ENCODE results near the gene SLCO2B1.

DNA sequence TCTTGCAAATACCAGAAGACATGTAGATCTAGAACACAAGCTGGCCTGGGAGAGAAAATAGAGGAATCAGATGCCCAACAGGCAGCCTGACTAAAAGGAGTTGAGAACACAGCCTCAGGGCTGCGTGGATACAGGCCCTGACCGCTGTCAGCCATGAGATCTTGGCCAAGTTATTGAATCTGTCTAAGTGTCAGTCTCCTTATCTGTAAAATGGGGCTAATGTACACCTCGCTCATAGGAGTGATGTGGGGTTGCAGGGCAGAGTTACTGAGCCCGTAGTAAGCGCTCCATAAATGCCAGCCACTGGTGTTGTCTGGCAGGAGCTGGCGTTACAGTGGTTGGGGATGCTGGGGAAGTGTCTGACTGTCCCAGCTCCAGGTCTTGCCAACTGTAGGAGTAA lies 51.3 kb downstream of the SLCO2B1 start:
- TF ChIP-seq, protein P1, sequence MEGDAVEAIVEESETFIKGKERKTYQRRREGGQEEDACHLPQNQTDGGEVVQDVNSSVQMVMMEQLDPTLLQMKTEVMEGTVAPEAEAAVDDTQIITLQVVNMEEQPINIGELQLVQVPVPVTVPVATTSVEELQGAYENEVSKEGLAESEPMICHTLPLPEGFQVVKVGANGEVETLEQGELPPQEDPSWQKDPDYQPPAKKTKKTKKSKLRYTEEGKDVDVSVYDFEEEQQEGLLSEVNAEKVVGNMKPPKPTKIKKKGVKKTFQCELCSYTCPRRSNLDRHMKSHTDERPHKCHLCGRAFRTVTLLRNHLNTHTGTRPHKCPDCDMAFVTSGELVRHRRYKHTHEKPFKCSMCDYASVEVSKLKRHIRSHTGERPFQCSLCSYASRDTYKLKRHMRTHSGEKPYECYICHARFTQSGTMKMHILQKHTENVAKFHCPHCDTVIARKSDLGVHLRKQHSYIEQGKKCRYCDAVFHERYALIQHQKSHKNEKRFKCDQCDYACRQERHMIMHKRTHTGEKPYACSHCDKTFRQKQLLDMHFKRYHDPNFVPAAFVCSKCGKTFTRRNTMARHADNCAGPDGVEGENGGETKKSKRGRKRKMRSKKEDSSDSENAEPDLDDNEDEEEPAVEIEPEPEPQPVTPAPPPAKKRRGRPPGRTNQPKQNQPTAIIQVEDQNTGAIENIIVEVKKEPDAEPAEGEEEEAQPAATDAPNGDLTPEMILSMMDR (IDR thresholded peaks at IDR 0.05): no peak
- no peak for TF ChIP-seq EP300 (IDR thresholded peaks at IDR 0.05)

Measured in tibial nerve (tissue), 4 donors.